ENCODE results near the gene DISC1. TPM values are rescaled to one million over a fixed set of nuclear protein-coding genes. Genes with fewer than 3 reads are reported as not detected.
A peak's percentile ranks its signal among the peaks of the same experiment; 100 is the strongest.

DISC1 gene
- polyA plus RNA-seq, 1 of the 3 experiments (the other 2 are of a cell fraction) = 1.7 TPM

DNA sequence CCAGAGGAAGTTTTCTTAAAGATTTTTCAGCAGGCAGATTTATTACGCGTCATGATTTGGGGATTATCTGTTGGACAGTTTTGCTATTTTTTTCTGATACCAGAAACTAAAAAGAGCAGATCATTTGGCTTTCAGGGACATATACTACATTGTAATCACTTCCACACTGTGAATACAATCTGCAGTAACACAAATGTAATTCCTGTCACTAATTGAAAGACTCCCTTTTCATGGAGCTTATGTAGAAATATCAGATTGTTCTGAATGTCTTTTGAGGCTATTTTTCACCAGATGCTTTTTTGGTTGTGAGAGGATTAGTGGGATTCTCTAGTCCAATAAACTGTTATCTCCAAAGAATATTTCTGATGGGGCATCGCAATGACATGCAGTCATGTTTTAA, 464.2 kb downstream of the DISC1 start:
- no peaks in the 10 kb centered on the region; a peak in 1 of 4 replicates for H3K4me1 ChIP-seq (ENCODE audit: control insufficient read depth in 1 of 2, insufficient read depth in 2 of 2, low read depth in 1 of 2, low read length in 1 of 2)
- CTCF ChIA-PET = interaction anchor here (0.6 to 1.0 kb wide), 2 partner anchors 23 to 919 kb away, joined by 3 to 4 read pairs; no protein-coding TSS in a partner anchor
- TF ChIP-seq NRF1 (IDR thresholded peaks at IDR 0.05; ENCODE audit: low read depth, low read length) (no peak), FOXM1 (IDR thresholded peaks at IDR 0.05; ENCODE audit: low read depth) (no peak), TEAD4 (IDR thresholded peaks at IDR 0.05; ENCODE audit: borderline replicate concordance, insufficient read depth) (no peak), JUND (IDR thresholded peaks at IDR 0.05) (no peak)
- TF ChIP-seq, protein P1, sequence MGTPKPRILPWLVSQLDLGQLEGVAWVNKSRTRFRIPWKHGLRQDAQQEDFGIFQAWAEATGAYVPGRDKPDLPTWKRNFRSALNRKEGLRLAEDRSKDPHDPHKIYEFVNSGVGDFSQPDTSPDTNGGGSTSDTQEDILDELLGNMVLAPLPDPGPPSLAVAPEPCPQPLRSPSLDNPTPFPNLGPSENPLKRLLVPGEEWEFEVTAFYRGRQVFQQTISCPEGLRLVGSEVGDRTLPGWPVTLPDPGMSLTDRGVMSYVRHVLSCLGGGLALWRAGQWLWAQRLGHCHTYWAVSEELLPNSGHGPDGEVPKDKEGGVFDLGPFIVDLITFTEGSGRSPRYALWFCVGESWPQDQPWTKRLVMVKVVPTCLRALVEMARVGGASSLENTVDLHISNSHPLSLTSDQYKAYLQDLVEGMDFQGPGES (IDR thresholded peaks at IDR 0.05; ENCODE audit: low read depth, low read length) = no peak

More for the DNA sequence above, 464.2 kb downstream of the DISC1 start:
- no peaks in the 10 kb centered on the region for H3K79me2 ChIP-seq (ENCODE audit: insufficient read depth)
- no peaks in the 10 kb centered on the region for H3F3A ChIP-seq (replicated peaks; ENCODE audit: insufficient read depth)
- H3K9ac ChIP-seq = no peak overlapping the region
- H3K4me3 ChIP-seq (ENCODE audit: low read depth in 2 of 2, low read length in 1 of 2) = no peak overlapping the region
- H4K20me1 ChIP-seq (ENCODE audit: insufficient read depth) = no peaks in the 10 kb centered on the region
- H3K27ac ChIP-seq (ENCODE audit: low read depth in 2 of 2, low read length in 1 of 2) = no peak overlapping the region
- DNase-seq = peak; percentile 12
- H3K9me2 ChIP-seq = no peaks in the 10 kb centered on the region
- H3K9me3 ChIP-seq = no peaks in the 10 kb centered on the region
- no peaks in the 10 kb centered on the region for H3K36me3 ChIP-seq (replicated peaks in 1 of 2; ENCODE audit: control insufficient read depth in 1 of 2, insufficient read depth in 2 of 2, low read length in 1 of 2)
- 71% methylated on average over 3 of the region's 3 CpGs for WGBS (ENCODE audit: low lambda C conversion rate)
- no peak overlapping the region for H3K4me2 ChIP-seq
- POLR2A ChIA-PET = interaction anchor here (0.9 kb wide), 1 partner anchor 15 kb away, joined by 3 read pairs; no protein-coding TSS in a partner anchor
- H3K27me3 ChIP-seq (ENCODE audit: insufficient read depth) = no peaks in the 10 kb centered on the region
- no peak overlapping the region for H2AFZ ChIP-seq (ENCODE audit: low read depth)

Small RNAs within 50 kb of the gene (small RNA-seq; reads per million reads assigned to genes)
- gene RF02102 (0 reads per million in 7 experiments), gene RNU5A-5P (0 to 0.06 (median 0) reads per million in 7 experiments)

Other genes with a start within 250 kb of the DISC1 start
- gene EGLN1, start 204.5 kb upstream of the DISC1 start, polyA plus RNA-seq (2012; rRNA removed) = 10.7 and 14.3 TPM in 2 replicates
- 15.7 and 21.0 TPM in 2 replicates for gene TSNAX, start 98.1 kb upstream of the DISC1 start, polyA plus RNA-seq (2012; rRNA removed)

All from SK-N-SH (cell line).